Panc1 (cell line): Measurements from ENCODE around the gene TMEM187.

Experiments
- CTCF ChIP-seq: fragments of 450-650 bp; IDR thresholded peaks from 2 replicates; pipeline ENCODE4 v1.5.1; 2017; ENCODE audit warnings: mild to moderate bottlenecking
- POLR2AphosphoS5 ChIP-seq: IDR thresholded peaks from 2 replicates; pipeline ENCODE4 v1.6.1; 2012; ENCODE audit warnings: mild to moderate bottlenecking, low read depth, low read length, moderate library complexity
- SIN3A ChIP-seq: IDR thresholded peaks from 2 replicates; pipeline ENCODE4 v1.6.1; 2012; ENCODE audit warnings: low read depth, mild to moderate bottlenecking, low read length, moderate library complexity, borderline replicate concordance; ENCODE audit not compliant: insufficient read depth
- TCF7L2 ChIP-seq: IDR thresholded peaks from 2 replicates; pipeline ENCODE4 v1.6.1; 2011; ENCODE audit warnings: mild to moderate bottlenecking, low read depth, low read length, inconsistent platforms
- TF ChIP-seq, protein P1 (sequence below), 2 experiments: IDR thresholded peaks; 2 replicates each; pipeline ENCODE4 v1.6.1; 2011 to 2012; ENCODE audit warnings: low read depth in 2 of 2, control low read depth in 1 of 2, low read length in 1 of 2, mild to moderate bottlenecking in 1 of 2, moderate library complexity in 1 of 2; ENCODE audit not compliant: insufficient read depth in 1 of 2

DNA sequence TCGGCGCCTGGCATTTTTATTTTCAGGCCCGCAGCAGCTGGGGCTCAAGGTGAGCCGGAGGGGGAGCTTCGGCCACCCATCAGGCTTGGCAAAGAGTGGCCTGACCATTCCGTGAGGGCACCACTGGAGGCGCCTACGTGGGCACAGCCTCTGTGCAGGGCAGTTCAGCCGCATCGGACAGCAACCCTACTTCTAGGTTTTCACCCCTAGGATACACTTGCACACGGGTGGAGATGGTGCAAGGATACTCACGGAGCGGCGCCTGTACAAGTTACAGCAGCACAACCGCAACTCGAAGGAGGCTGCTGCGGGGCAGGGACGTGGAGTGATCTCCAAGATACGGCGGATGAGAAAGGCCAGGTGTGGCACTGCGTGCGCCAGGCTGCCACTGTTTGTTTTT is 11.8 kb upstream of the TMEM187 start:
- TF ChIP-seq, protein P1, sequence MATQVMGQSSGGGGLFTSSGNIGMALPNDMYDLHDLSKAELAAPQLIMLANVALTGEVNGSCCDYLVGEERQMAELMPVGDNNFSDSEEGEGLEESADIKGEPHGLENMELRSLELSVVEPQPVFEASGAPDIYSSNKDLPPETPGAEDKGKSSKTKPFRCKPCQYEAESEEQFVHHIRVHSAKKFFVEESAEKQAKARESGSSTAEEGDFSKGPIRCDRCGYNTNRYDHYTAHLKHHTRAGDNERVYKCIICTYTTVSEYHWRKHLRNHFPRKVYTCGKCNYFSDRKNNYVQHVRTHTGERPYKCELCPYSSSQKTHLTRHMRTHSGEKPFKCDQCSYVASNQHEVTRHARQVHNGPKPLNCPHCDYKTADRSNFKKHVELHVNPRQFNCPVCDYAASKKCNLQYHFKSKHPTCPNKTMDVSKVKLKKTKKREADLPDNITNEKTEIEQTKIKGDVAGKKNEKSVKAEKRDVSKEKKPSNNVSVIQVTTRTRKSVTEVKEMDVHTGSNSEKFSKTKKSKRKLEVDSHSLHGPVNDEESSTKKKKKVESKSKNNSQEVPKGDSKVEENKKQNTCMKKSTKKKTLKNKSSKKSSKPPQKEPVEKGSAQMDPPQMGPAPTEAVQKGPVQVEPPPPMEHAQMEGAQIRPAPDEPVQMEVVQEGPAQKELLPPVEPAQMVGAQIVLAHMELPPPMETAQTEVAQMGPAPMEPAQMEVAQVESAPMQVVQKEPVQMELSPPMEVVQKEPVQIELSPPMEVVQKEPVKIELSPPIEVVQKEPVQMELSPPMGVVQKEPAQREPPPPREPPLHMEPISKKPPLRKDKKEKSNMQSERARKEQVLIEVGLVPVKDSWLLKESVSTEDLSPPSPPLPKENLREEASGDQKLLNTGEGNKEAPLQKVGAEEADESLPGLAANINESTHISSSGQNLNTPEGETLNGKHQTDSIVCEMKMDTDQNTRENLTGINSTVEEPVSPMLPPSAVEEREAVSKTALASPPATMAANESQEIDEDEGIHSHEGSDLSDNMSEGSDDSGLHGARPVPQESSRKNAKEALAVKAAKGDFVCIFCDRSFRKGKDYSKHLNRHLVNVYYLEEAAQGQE (IDR thresholded peaks at IDR 0.05; ENCODE audit: insufficient read depth in 1 of 2, low read depth in 2 of 2, low read length in 1 of 2), result no peak
- TF ChIP-seq CTCF (no peak), POLR2AphosphoS5 (no peak), TCF7L2 (no peak), SIN3A (no peak)
